ENCODE measurements around the gene TRAFD1. TPM values are rescaled to one million over a fixed set of nuclear protein-coding genes. Genes with fewer than 3 reads are reported as not detected.

Gene TRAFD1
- total RNA-seq, 1 experiment from 2014 or later = 25.5 TPM

DNA sequence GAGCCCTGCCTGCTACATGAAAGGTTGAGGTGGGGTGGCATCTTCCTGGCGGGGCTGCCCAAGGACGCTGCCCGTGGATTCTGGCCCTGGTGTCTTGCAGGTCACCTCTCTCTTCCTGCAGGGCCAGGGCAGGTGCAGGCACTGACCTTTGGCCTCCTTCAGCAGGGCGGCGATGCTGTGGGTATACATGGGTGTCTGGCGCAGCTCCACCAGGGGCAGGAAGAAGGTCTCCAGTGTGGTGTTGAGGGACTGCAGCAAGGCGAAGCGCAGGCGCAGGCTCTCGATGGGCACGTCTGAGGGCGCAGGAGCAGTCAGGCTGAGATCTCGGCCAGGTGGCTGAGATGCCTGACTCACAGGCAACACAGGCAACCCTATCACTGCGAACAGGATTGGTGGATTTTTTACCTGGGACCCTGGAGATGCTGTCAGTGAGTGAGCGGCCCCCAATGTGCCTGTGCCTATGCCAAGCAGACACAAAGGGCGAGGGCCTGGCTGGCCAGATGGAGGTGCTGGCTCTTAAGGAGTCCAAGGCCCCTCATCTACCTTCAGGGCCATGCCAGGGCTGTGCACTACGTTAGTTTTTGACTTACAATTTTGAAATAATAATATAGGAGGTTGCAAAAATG, 45.7 kb downstream of the TRAFD1 start:
- no peak for ATAC-seq
- RAD21 ChIA-PET (ENCODE audit: low non-redundant PET in 1 of 2, low total read pairs in 2 of 2, uncharacterized antibody in 2 of 2, unreplicated experiment in 2 of 2) = no interaction called here
- intact Hi-C loops (cut with micrococcal nuclease) = no loop called here
- H3K9me2 ChIP-seq (ENCODE audit: insufficient read depth) = no peaks in the 10 kb centered on the region
- DNase-seq (ENCODE audit: low read depth, low spot score) = no peak
- H3K4me2 ChIP-seq (ENCODE audit: low read length) = no peak overlapping the region
- H3K9ac ChIP-seq (ENCODE audit: low read length) = no peak overlapping the region
- BruUV-seq (replicated peaks) = no TSS peak
- H3K79me2 ChIP-seq (ENCODE audit: insufficient read depth, low read length) = no peaks in the 10 kb centered on the region
- H3K4me1 ChIP-seq (ENCODE audit: control insufficient read depth in 1 of 2, insufficient read depth in 2 of 2, low read length in 2 of 2) = no peaks in the 10 kb centered on the region; a peak in 1 of 4 replicates
- POLR2A ChIA-PET = no interaction called here
- no peak overlapping the region for H3K27ac ChIP-seq (ENCODE audit: low read depth, low read length)
- no peaks in the 10 kb centered on the region for H4K20me1 ChIP-seq (ENCODE audit: insufficient read depth)
- no peak for TF ChIP-seq FOSL1 (IDR thresholded peaks at IDR 0.05; ENCODE audit: low read depth)
- TF ChIP-seq SIN3A (IDR thresholded peaks at IDR 0.05; ENCODE audit: low read depth) = no peak
- TF ChIP-seq EZH2phosphoT487 (IDR thresholded peaks at IDR 0.05; ENCODE audit: borderline replicate concordance) = no peak
- no peak for TF ChIP-seq CTCF (IDR thresholded peaks at IDR 0.05 in 2 of 3, conservative IDR thresholded peaks at IDR 0.05 in 1 of 3; ENCODE audit: borderline replicate concordance in 1 of 3, insufficient read depth in 1 of 3, low read depth in 2 of 3, low read length in 2 of 3)
- TF ChIP-seq ZNF274 (IDR thresholded peaks at IDR 0.05; ENCODE audit: low read depth, low read length) = no peak
- no peak for TF ChIP-seq ZBTB33 (IDR thresholded peaks at IDR 0.05; ENCODE audit: extremely low read depth, insufficient replicate concordance, low read length)
- TF ChIP-seq MAX (IDR thresholded peaks at IDR 0.05) = no peak
- no peaks in the 10 kb centered on the region for H3K9me3 ChIP-seq (ENCODE audit: control insufficient read depth in 1 of 2, insufficient read depth in 1 of 2, low read depth in 1 of 2, low read length in 2 of 2)
- H2AFZ ChIP-seq (ENCODE audit: low read depth, low read length, poor library complexity, severe bottlenecking) = no peak overlapping the region
- CTCF ChIA-PET = no interaction called here
- no peaks in the 10 kb centered on the region for H3K27me3 ChIP-seq (ENCODE audit: insufficient read depth, low read length)
- H3K4me3 ChIP-seq (replicated peaks in 1 of 2; ENCODE audit: low read depth in 1 of 2, low read length in 2 of 2) = no peak overlapping the region
- no peaks in the 10 kb centered on the region; a peak in 1 of 4 replicates for H3K36me3 ChIP-seq (ENCODE audit: control insufficient read depth in 1 of 2, insufficient read depth in 2 of 2, low read length in 2 of 2)

All from HCT116 (cell line).